Stomach smooth muscle (tissue), 2 donors: ENCODE results near the gene TBK1.
"Not testable (repeated sequence)": the region's sequence is repeated elsewhere in the genome, so short reads cannot be mapped to it uniquely, and the experiment has no call there.

Source experiments
- H3K27ac ChIP-seq: one replicate; pipeline ENCODE4 v1.7.0; 2013; ENCODE audit warnings: mild to moderate bottlenecking, low read length, inconsistent platforms
- H3K27me3 ChIP-seq, 2 donors: one replicate each; pipeline ENCODE4 v1.7.0; 2013; ENCODE audit warnings: low read length in 2 of 2; ENCODE audit not compliant: insufficient read depth in 2 of 2, control insufficient read depth in 1 of 2
- H3K36me3 ChIP-seq, 2 donors: one replicate each; pipeline ENCODE4 v1.7.0; 2013; ENCODE audit warnings: low read length in 2 of 2; ENCODE audit not compliant: control insufficient read depth in 2 of 2, insufficient read depth in 2 of 2
- H3K4me1 ChIP-seq: one replicate; pipeline ENCODE4 v1.7.0; 2013; ENCODE audit warnings: low read length; ENCODE audit not compliant: control insufficient read depth, insufficient read depth
- H3K4me3 ChIP-seq, 2 donors: one replicate each; pipeline ENCODE4 v1.7.0; 2013; ENCODE audit warnings: low read length in 2 of 2
- H3K9ac ChIP-seq, 2 donors: one replicate each; pipeline ENCODE4 v1.7.0; 2013; ENCODE audit warnings: low read length in 2 of 2, mild to moderate bottlenecking in 1 of 2
- H3K9me3 ChIP-seq, 2 donors: one replicate each; pipeline ENCODE4 v1.7.0; 2013; ENCODE audit warnings: low read length in 2 of 2; ENCODE audit not compliant: control insufficient read depth in 2 of 2
- donor health status: healthy.
- donor health status: Pancreatic carcinoma.

Gene TBK1

DNA sequence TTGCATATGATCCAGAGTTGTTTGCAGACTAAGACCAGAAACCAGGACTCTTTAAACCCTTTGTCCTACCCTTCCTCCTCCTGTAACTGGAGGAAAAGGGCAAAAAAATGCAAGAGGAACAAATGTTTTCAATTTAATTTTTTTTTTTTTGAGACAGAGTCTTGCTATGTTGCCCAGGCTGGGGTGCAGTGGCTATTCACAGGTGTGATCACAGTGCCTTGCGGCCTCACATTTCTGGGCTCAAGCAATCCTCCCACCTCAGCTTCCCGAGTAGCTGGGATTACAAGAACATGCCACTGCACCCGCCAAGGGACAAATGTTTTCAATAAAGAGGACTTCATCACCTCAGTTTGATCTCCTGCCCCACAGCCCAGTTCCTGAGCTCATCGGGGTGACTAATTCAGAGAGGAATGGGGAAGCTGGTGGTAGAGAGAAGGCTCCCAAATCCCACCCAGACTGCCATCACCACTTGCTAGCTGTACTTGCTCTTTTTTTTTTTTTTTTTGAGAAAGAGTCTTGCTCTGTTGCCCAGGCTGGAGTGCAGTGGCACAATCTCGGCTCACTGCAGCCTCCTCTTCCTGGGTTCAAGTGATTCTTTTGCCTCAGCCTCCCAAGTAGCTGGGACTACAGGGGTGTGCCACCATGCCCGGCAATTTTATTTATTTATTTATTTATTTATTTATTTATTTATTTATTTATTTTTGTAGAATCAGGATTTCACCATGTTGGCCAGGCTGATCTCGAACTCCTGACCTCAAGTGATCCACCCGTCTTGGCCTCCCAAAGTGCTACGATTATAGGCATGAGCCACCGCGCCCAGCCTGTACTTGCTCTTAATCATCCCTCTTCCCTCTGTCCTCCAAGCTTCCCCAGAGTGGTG, 71.9 kb downstream of the TBK1 start:
- H3K9ac ChIP-seq, H3K9me3 ChIP-seq, H3K4me1 ChIP-seq, H3K36me3 ChIP-seq, H3K27me3 ChIP-seq, H3K4me3 ChIP-seq, H3K27ac ChIP-seq: not testable (repeated sequence)

DNA sequence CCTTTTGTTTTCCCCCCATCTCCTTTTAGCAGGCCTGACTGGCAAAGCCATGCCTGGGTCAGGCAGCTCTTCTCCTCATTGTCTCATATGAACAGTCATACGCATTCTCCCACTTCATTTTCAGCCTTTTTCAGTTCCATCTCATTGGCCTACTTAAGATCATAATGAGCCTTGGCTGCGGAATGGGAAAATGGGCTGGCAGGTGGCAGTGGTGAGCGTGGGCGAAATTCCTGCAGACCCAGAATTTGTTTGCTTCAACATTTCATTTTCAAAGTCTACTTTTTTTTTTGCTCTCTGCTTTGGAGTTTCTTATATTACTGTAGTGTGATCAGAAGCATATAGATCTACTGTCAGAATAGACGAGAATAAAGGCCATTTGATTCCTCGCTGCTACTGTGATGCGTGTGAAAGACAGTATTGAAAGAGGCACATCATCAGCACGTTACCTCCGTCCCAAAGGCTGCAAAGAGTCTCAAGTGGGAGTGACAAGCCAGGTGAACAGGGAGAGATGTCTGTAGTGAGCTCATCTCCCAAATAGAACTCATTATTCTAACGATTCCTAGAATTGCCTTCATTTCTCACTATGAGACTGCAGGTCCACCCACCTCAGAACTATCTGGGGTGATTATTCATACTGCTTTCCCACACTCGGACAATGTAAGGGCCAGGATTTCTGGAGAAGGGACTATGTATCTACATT, 73.7 kb downstream of the TBK1 start:
- Histone ChIP-seq H3K36me3 (no peaks in the 10 kb centered on the region), H3K27me3 (no peaks in the 10 kb centered on the region), H3K4me1 (no peaks in the 10 kb centered on the region), H3K4me3 (no peak overlapping the region), H3K27ac (no peak overlapping the region), H3K9ac (no peak overlapping the region), H3K9me3 (no peaks in the 10 kb centered on the region)

DNA sequence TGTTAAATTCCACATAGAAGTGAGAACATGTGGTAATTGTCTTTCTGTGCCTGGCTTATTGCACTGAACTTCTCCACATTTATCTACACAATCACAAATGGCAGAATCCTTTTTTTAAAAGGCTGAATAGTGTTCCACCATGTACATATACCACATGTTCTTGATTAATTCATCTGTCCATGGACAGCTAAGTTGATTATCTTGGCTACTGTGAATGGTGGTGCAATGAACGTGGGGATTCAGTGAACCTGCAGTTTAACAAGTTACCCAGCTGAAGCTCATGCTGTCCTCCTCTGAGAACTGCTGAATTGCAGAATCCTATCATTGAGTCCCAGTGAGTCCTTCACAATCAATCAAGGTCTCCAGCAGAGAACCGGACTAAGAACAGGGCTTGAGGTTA, 74.9 kb downstream of the TBK1 start:
- H3K4me1 ChIP-seq = no peaks in the 10 kb centered on the region

DNA sequence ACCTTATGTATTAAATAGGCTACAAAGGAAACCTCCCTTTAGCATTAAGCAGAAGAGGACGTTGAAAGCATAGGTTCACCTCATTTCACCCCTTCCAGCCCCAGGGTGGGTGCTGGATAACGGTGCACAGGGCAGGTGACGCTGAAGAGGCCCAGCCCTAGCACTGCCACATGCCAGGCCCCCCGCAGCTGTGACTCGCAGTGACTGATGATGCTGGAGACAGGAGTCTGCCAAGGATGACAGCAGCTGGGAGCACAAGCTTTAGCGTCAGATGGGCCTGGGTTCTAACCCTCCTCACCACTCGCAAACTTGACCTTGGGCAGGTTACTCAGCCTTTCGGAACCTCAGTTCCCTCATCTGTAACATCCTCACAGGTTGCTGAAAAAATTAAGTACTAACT, 76.7 kb downstream of the TBK1 start:
- Histone ChIP-seq H3K4me1 (no peaks in the 10 kb centered on the region), H3K4me3 (no peak overlapping the region), H3K27ac (no peak overlapping the region), H3K9me3 (no peaks in the 10 kb centered on the region), H3K36me3 (no peaks in the 10 kb centered on the region), H3K27me3 (no peaks in the 10 kb centered on the region), H3K9ac (no peak overlapping the region)

More for the DNA sequence above, 74.9 kb downstream of the TBK1 start:
- no peak overlapping the region for H3K9ac ChIP-seq
- no peak overlapping the region for H3K27ac ChIP-seq
- no peaks in the 10 kb centered on the region for H3K9me3 ChIP-seq
- H3K36me3 ChIP-seq = no peaks in the 10 kb centered on the region
- H3K27me3 ChIP-seq = no peaks in the 10 kb centered on the region
- no peak overlapping the region for H3K4me3 ChIP-seq

DNA sequence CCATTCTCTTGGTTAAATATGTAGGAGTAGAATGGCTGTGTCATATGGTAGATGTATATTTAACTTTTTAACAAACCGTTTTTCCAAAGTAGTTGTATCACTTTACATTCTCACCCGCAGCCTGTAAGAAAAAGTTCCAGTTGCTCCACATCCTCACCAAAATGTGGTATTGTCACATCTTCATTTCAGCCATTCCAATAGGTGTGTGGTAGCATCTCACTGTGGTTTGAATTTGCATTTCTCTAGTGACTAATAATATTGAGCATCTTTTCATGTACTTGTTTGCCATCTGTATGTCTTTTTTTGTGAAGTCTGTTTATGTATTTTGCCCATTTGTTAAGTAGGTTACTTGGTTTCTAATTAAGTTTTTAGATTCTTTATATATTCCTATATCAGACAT, 78.6 kb downstream of the TBK1 start:
- H3K27ac ChIP-seq = no peak overlapping the region
- H3K4me1 ChIP-seq = no peaks in the 10 kb centered on the region
- H3K9ac ChIP-seq = no peak overlapping the region
- H3K4me3 ChIP-seq = no peak overlapping the region
- no peaks in the 10 kb centered on the region for H3K27me3 ChIP-seq
- no peaks in the 10 kb centered on the region for H3K36me3 ChIP-seq
- H3K9me3 ChIP-seq = no peaks in the 10 kb centered on the region

DNA sequence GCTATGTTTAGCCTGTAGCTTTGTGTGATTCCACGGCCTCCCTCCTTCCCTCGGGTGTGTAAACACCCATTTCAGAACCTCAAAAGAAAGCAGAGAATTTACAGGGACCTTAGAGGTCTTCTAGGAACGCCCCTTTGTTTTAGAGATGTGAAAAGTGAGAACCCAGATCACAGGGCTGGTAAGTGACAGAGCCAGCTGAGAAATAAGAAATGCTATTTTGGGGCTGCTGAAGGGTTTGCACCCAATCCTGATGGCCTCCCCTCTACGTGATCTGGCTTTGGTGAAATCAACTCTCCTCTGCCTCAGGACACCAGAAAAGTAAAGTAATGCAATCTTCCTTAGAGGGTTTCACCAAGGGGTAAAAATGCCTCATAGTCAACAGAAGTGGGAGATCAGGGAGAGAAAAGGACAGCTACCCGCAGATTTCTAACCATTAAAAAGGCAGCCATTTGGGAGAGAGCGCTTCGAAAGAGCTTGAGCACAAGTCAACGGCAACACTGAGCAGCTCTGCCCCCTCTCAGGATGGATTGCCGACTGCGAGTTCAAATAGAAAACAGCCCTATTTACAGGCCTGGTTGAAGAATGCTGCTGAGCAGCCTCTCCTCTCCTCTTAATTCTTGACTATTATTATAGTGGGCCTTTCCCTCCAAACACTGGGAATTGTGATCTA, 79.9 kb downstream of the TBK1 start:
- Histone ChIP-seq H3K4me1 (no peaks in the 10 kb centered on the region), H3K9me3 (no peaks in the 10 kb centered on the region), H3K4me3 (no peak overlapping the region), H3K27ac (no peak overlapping the region), H3K27me3 (no peaks in the 10 kb centered on the region), H3K36me3 (no peaks in the 10 kb centered on the region), H3K9ac (no peak overlapping the region)

DNA sequence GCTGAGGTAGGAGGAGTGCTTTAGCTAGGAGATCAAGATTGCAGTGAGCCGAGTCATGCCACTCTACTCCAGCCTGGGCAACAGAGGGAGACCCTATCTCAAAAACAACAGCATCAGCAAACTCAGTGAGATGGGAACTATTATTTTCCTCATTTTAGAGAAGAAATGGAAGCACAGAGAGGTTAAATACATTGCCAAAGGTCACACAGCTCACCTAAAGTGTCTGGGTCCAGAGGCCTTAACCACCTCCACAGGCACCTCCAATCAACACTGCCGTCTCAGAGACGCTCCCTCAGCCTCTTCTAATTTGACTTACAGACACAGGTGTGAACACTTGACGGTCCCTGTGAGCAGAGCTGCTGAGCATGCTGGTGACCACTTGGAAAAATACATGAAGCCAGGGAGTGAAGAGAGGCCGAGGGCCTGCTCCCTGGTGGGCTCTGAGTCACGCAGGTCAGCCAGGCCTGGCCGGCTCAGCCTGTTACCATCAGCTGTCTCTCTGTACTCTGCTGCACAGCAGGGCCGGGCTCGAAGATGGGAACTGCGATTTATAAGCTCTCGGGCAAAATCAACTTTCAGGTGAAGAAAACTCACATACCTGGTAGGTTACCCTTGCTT, 80.9 kb downstream of the TBK1 start:
- no peak overlapping the region for H3K27ac ChIP-seq
- no peaks in the 10 kb centered on the region for H3K4me1 ChIP-seq
- H3K4me3 ChIP-seq = no peak overlapping the region
- no peaks in the 10 kb centered on the region for H3K27me3 ChIP-seq
- H3K9ac ChIP-seq = no peak overlapping the region
- H3K36me3 ChIP-seq = no peaks in the 10 kb centered on the region
- no peaks in the 10 kb centered on the region for H3K9me3 ChIP-seq

DNA sequence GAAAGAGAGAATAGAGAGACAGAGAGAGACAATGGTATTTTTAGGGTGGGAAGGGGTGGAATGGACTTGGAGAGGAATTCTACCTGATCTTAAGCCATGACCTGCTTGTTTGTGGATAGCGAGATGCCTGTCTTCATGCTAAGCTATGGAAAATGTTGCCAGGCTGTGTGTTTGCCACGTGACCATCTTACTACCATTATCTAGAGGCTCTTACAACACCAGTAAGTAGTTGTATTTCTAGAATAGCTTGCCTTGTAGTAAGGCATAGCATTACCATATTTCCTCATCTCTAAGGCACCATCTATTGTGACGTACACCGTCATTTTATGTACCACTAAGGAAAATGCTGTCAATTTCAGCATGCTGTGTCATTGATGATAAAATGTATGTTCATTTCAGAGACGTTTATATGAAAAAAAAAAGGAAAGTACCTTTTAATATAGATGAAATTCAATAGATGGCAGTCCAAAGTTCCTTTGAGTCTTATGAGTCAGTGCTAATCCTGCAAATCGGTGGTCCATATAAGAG, 82.8 kb downstream of the TBK1 start:
- H3K27me3 ChIP-seq = no peaks in the 10 kb centered on the region

DNA sequence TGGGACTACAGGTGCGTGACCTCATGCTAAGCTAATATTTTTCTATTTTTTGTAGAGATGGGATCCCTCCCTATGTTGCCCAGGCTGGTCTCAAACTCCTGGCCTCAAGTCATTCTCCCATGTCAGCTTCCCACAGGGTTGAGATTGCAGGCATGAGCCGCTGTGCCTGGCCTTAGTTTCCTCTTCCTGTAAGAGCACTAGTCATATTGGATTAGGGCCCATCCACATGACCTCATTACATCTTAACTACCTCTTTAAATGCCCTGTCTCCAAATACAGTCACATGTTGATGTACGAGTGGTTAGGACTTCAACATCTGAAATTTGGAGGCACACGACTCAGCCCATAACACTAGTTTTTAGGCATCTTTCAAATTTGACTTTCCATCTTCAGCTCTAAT, 86.2 kb downstream of the TBK1 start:
- peaks cover 0 to 2% of the 10 kb centered on the region in 2 donors for H3K27me3 ChIP-seq
- no peak overlapping the region for H3K4me3 ChIP-seq
- H3K9ac ChIP-seq = no peak overlapping the region
- H3K9me3 ChIP-seq = no peaks in the 10 kb centered on the region
- H3K36me3 ChIP-seq = no peaks in the 10 kb centered on the region
- no peaks in the 10 kb centered on the region for H3K4me1 ChIP-seq
- no peak overlapping the region for H3K27ac ChIP-seq

More for the DNA sequence above, 82.8 kb downstream of the TBK1 start:
- Histone ChIP-seq H3K4me1 (no peaks in the 10 kb centered on the region), H3K9ac (no peak overlapping the region), H3K4me3 (no peak overlapping the region), H3K9me3 (no peaks in the 10 kb centered on the region), H3K36me3 (no peaks in the 10 kb centered on the region), H3K27ac (no peak overlapping the region)

DNA sequence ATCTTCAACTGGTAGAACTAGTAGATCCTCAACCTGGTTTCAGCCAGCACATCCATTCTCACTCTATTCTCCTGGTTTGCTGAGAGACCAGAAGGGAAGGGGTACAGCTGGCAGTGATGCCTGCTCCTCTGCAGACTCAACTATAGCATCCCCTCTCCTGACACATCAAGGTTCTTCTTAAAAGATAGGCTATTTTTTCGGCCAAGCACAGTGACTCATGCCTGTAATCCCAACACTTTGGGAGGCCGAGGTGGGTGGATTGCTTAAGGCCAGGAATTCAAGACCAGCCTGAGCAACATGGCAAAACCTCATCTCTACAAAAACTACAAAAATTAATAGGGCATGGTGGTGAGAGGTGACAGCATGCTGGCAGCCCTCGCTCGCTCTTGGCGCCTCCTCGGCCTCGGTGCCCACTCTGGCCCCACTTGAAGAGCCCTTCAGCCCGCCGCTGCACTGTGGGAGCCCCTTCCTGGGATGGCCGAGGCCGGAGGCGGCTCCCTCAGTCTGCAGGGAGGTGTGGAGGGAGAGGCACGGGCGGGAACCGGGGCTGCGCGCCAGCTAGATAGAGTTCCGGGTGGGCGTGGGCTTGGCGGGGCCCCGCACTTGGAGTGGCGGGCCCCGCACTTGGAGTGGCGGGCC, 90.6 kb downstream of the TBK1 start:
- not testable (repeated sequence) for H3K4me3 ChIP-seq, H3K9ac ChIP-seq

More for the DNA sequence above, 90.6 kb downstream of the TBK1 start:
- not testable (repeated sequence) for H3K9me3 ChIP-seq, H3K27me3 ChIP-seq, H3K27ac ChIP-seq, H3K36me3 ChIP-seq, H3K4me1 ChIP-seq
